ENCODE measurements around the gene TNNT1.
A peak's percentile ranks its signal among the peaks of the same experiment; 100 is the strongest.
"Not testable (repeated sequence)": the region's sequence is repeated elsewhere in the genome, so short reads cannot be mapped to it uniquely, and the experiment has no call there.

Gene TNNT1

GRCh38 chr19:55149078-55150003 is at the start of gene TNNT1:
TSS of gene TNNT1 (minus strand) at chr19:55149206. CDS start at chr19:55147157, 2,049 bp downstream.
- DNase-seq: no peak

GRCh38 chr19:55198651-55199050 is 49.6 kb upstream of the TNNT1 start:
- no peak for DNase-seq

- no peak for DNase-seq
Observed at GRCh38 chr19:55197528-55197927, 48.5 kb upstream of the TNNT1 start.

GRCh38 chr19:55196803-55197202 is 47.8 kb upstream of the TNNT1 start:
- no peak for DNase-seq

GRCh38 chr19:55193481-55193880 is 44.5 kb upstream of the TNNT1 start:
- DNase-seq: peak; percentile 70

GRCh38 chr19:55189403-55189835 is 40.4 kb upstream of the TNNT1 start:
- no peak for DNase-seq

GRCh38 chr19:55188625-55189024 is 39.6 kb upstream of the TNNT1 start:
- DNase-seq: no peak

- no peak for DNase-seq
Observed at GRCh38 chr19:55186080-55186479, 37.1 kb upstream of the TNNT1 start.

- DNase-seq: no peak
Observed at GRCh38 chr19:55181740-55182139, 32.7 kb upstream of the TNNT1 start.

- DNase-seq: peak; percentile 45
Observed at GRCh38 chr19:55179606-55180484, 30.8 kb upstream of the TNNT1 start, which contains the start of gene SYT5. TSS of gene SYT5 (minus strand) at chr19:55180289. CDS start at chr19:55179041, 1,248 bp downstream.

- DNase-seq: peak; percentile 94
Observed at GRCh38 chr19:55178781-55179599, 30.0 kb upstream of the TNNT1 start.

- peak; percentile 27 for DNase-seq
Observed at GRCh38 chr19:55176076-55176475, 27.1 kb upstream of the TNNT1 start.

- DNase-seq: no peak
Observed at GRCh38 chr19:55175117-55175867, 26.3 kb upstream of the TNNT1 start.

GRCh38 chr19:55174425-55175116 is 25.6 kb upstream of the TNNT1 start:
- no peak for DNase-seq

GRCh38 chr19:55173714-55174409 is 24.9 kb upstream of the TNNT1 start:
- DNase-seq: peak; percentile 73

GRCh38 chr19:55173186-55173713 is 24.2 kb upstream of the TNNT1 start:
- DNase-seq: no peak

- DNase-seq: no peak
Observed at GRCh38 chr19:55172741-55173140, 23.7 kb upstream of the TNNT1 start.

GRCh38 chr19:55172318-55172717 is 23.3 kb upstream of the TNNT1 start:
- not testable (repeated sequence) for DNase-seq

GRCh38 chr19:55171440-55171839 is 22.4 kb upstream of the TNNT1 start:
- DNase-seq: no peak

- DNase-seq: no peak
Observed at GRCh38 chr19:55169136-55169535, 20.1 kb upstream of the TNNT1 start.

Data from MV-4-11 (cell line).